Measurements from ENCODE around the gene SDF4.

The SDF4 gene

DNA sequence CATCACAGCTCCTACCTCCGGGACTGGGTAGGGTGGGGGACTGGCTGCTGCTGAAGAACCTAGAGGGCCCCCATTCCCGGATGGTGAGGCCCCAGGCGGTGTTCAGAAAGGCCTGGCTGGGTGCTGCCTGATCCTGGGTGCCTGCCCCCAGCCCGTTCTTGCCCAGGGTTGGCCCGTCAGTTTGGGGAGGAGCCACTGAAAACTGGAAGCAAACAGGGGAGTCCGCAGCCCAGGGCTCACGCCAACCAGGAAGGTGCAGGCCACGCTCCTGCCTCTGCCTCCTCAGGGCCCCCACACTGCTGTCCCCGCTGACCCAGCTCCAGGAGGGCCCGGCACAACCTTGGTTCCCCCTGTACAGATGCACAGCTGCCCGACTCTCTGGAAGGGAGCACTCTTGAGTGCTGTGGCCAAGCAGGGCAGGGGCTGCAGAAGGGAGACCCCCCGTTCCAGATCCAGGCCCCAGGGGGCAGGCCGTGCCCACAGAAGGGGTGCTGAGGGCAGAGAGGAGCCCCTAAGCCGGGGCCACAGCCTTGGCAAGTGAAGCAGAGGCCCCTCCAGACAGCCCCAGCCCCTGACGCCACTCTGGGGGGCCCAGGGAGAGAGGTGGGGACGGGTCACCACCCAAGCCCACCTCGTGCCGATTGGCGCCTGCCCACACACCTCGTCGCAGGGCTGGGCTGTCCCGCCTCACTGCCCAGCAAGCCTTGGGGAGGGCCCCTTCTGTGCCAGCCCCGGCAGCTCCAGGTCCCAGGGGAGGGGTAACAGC is 9.2 kb upstream of the SDF4 start:
- no peak for DNase-seq

DNA sequence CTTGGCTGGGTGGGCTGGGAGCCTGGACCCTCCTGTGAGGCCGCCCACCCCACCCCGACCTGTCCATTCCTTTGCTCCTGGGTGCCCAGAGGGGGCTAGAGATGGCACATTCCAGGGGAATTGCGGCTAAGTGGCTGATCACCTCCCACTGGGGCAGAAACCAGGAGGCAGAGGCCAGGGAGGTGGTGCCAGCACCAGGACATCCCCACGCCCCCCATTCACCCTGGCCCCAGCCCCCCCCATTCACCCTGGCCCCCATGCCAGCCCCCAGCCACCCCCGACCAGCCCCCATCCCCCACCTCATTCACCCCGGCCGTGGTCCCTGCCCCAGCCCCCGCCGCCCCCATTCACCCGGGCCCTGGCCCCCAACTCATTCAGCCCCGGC is 8.5 kb upstream of the SDF4 start:
- no peak for DNase-seq

DNA sequence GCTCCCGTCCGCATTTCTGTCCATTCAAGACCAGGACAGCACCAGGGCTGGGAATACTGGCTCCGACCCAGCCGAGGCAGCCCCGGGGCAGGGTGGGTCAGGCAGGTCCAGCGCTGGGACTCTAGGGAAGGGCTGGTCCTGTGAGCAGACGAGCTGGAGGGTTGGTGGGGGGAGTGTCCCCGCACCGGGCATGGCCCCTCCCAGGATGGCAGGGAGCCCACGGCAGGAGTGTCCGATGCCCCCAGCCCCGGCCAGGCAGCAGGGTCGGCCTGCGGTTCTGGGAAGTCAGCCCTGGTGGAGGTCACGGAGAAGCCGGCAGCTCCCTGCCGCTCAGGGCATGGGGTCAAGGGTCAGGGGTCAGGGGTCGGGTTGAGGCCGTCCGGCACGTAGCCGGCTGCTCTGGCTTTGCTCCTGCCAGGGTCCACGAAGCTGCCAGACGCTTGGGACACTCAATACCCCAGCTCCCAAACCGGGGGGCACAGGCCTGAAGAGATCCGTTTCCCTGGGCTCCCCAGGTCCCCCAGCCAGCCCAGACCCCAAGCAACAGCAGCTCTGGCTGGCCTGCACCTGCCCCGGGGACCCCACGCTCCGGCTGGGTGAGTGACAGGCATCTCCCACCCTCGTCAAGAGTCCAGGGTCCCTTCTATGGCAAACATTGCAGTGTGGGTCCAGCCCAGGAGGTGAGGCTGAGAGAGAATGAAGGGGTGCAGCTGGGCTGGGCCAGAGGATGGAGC is 8.0 kb upstream of the SDF4 start:
- DNase-seq, result no peak

DNA sequence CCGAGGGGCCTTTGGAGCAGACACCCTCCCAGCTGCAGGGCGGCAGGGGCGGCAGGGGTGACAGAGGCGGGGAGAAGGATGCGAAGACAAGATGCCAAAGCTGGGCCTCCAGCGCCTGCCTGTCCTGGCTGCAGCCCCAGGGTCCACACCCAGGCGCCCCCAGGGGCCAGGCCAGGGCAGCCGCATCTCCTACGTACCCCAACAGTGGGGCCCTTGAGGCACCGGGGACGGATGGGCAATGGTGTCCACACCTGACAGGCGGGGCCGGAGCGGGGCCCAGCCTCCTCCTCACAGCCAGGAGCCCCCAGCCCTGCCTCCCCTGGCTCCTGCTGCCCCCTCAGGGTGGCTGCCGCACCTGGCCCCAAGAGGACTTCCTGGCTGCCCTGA is 7.4 kb upstream of the SDF4 start:
- no peak for DNase-seq

DNA sequence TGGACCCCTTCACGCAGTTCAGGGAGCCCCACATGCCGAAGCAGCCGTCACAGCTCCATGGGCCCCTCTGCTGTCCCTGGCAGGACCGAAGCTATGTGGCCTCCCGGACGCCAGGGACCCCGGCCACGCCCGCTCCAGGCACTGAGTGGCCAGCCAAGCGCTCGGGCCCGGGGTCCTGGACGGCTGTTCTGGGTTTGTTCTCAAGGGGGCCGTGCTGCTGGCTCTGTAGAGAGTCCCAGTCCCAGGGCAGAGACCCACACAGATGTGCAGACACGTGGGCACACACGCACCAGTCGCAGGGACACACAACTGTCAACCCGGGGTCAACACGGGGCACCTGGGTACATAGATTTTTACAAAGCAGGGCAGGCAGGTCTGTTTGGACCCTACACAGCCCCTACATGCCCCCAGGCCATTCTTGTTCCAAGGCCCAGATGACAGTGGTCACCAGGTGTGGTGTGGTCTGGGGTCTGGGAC is 6.9 kb upstream of the SDF4 start:
- DNase-seq, result no peak

DNA sequence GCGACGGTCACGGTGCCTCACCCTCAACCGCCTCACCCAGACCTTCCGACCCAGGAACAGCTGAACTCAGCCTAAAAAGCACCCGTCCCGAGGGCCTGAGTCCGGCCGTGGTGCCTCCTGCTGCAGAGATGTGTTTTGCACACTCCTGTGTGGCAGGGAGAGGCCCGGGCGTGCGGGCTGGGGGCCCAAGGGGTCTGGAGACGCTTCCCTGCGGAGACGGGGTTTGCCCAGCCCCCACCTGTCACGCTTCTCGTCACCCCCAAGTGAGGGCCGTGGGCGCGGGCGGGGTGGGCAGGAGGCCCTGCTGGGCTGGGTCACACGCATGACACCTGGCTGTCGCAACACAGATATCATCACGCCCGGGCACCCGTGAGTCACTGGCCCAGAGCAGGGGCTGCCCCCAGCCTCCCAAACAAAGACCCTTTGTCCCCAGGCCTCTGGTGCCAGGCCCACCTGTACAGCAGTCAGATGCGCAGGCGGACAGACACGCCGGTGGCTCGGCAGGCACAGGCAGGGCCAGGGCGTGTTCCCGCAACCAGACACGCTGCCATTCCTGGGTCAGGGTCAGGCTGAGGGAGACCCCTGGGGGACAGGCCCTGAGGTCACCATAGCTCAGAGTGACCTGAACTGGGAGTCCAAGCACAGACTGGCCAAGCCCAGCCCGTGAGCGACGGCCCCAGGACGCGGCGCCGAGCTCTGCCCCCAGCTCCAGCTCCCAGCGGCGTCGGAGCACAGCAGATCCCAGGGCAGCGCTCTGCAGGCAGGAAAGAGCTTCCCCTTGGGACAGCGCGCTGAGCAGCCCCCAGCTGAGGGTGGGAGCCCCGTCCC is 6.3 kb upstream of the SDF4 start:
- no peak for DNase-seq

DNA sequence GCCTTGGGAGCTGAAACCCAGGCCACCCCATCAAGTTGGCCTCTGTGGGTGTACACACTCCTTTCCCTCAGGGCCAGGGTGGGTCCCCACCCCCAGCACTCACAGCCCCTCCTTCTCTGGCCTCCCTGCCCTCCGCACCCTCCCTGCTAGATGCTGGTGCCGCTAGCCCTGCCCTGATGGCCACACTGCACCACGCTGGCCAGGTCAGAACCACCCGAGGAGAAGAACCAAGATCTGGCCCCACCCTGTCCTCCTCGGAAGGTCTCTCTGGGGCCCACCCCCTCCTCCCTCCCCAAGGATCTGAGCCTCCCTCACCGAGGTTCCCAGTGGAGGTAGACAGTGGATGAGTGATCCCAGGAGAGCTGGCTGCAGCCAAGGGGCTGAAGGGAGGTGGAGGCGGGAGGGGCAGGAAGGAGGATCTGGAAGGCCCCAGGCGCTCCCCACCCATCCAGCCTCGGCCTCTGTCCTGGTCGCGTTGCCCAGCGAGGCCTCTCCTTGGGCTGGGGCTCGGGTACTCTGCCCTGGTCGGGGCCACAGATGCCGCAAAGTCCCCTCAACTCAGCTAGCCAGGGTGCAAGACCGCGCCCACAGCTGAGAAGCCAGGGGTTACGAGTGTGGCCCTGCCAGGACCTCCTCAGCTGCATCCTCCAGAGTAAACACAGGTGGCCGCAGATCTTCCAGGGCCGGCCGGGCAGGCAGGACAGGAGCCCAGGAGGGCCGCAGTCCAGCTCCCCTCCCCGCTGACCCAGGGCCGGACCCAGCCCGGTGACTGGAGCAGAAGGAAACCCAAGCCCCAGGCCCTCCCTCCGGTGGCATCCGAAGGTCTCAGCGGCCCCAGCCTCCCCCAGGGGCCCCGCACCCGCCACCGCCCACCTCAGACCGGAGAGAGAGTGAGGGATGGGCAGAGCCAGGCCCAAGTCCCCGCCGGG is 5.4 kb upstream of the SDF4 start:
- no peak for DNase-seq

DNA sequence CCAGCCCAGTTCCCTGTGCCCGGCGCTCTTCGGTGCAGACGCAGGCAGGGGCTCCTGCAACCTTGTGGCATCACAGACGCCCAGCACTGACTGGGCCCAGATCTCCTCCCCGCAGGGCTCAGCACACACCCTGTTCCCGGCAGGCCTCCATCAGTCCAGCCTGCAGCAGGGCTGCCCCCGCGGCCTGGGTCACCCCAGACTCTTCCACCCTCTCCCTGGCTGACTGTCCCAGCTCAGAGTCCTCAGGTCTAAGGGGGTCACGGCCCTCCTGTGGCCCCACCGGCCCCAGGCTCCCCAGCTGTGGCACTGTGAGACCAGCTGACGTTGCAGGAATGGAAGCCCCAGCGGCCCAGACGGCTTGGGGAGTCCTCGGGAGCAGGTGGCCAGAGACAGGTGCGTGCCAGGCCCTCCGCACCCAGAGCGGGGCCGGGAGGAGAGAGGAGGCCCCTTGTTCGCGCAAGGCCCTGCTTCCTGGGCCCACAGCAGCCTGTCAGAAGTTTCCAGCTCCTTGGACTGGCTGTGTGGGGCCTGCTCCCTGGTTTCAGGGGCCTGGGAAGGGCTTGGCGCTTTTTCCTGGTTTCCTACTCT is 4.5 kb upstream of the SDF4 start:
- no peak for DNase-seq

DNA sequence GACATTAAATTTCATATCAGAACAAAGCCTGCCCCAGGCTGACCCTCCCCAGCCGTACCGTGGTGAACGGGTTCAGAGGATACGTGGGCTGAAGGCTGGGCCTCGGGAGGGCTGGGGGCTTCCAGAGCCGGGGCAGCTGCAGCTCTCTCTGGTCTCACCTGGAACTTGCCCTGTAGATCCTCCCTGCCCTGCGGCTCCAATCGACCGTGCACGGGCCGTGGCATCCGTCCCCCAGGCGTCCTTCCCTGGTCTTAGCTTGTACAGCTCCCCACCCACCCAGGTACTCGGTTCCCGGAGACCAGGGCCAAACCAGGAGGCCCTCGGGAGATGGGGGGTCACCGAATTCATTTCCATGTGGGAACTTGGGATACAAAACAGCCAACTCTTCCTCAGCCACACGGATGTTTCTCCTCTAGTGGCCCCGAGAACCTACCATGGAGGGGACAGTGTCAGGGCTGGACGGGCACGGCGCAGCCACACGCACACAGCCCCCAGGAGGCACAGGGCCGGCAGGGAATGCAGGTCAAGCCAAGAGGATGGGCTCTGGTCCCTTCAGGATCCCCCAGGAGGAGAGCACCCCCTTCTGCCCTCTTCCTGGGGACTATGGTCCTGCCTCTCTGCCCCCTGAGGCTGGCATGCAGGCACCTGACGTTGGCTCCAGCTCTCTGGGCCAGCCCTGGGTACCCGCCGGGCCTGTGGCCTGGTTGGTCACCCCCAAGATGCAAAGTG is 3.4 kb upstream of the SDF4 start:
- no peak for DNase-seq

DNA sequence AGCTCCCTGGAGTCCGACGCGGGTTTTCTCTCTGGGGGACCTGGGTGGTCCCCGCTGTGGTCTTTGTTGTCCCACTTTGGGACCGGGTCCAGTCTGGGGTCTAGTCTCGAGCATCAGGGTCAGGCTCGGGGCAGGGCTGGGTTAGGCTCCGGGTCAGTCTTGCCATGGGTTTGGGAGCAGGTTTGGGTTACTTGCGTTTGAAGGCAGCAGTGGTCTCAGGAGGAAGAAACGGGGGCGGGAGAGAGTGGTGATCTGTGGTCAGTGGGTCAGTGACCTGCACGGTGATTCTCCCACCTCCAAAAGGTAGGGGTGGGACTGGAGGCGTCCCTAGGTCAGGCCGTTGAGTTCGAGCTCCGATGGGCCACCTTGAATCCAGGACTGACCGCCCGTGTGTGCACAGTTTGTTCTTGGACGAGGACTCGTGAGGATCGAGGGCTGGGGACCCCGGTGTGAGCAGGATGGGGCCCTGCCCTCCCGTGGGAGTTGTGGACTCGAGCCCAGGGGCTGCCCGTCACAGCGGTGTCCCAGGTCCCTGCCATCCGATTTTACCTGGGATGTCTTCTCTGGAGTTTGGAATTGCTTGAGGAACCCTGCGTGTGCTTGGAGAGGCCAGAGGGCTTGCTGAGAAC is 2.5 kb upstream of the SDF4 start:
- no peak for DNase-seq

DNA sequence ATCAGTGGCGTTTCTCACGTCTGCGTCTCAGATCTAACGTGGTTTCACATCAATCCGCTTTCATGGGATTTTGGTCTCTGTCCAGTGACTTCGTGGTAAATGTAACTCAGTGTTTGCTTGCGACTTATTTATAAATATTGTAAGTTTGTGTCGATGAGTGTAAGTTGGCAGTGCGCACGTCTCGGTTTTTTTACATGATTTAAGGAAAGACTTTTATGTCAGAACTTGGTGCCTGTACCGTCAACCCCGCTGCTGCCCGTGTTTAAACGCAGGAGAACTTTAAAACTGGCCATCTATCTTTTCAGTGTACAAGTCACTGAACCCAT is 1.7 kb upstream of the SDF4 start:
- DNase-seq, result no peak

DNA sequence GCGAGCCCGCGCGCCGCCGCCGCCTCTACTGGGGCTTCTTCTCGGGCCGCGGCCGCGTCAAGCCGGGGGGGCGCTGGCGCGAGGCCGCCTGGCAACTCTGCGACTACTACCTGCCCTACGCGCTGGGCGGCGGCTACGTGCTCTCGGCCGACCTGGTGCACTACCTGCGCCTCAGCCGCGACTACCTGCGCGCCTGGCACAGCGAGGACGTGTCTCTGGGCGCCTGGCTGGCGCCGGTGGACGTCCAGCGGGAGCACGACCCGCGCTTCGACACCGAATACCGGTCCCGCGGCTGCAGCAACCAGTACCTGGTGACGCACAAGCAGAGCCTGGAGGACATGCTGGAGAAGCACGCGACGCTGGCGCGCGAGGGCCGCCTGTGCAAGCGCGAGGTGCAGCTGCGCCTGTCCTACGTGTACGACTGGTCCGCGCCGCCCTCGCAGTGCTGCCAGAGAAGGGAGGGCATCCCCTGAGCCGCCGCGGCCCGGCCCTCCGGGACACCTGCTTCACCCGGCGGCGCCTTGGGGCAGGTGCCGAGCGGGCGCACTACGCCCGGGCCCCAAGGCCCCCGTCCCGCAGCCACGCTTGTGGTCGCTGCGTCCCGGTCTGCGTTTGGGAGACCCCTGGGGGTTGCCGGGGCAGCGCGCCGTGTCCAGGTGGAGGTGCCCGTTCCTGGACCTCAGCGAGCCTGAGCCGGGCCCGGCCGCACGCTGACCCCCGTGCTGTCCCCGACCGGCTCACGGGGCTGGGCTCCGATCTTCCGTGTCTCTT is 1.2 kb upstream of the SDF4 start:
- DNase-seq, result no peak

DNA sequence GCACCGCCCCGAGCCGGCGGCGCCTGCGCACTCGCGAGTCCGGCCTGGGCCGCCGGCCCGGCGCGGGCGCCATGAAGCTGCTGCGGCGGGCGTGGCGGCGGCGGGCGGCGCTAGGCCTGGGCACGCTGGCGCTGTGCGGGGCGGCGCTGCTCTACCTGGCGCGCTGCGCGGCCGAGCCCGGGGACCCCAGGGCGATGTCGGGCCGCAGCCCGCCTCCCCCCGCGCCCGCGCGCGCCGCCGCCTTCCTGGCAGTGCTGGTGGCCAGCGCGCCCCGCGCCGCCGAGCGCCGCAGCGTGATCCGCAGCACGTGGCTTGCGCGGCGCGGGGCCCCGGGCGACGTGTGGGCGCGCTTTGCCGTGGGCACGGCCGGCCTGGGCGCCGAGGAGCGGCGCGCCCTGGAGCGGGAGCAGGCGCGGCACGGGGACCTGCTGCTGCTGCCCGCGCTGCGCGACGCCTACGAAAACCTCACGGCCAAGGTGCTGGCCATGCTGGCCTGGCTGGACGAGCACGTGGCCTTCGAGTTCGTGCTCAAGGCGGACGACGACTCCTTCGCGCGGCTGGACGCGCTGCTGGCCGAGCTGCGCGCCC is 501 bp upstream of the SDF4 start, which contains the start of gene B3GALT6:
TSS of gene B3GALT6 (plus strand) at position 30 of the 588 bp plus-strand sequence. CDS start at position 72, 42 bp downstream.
- peak; percentile 37 to 70 for DNase-seq

DNA sequence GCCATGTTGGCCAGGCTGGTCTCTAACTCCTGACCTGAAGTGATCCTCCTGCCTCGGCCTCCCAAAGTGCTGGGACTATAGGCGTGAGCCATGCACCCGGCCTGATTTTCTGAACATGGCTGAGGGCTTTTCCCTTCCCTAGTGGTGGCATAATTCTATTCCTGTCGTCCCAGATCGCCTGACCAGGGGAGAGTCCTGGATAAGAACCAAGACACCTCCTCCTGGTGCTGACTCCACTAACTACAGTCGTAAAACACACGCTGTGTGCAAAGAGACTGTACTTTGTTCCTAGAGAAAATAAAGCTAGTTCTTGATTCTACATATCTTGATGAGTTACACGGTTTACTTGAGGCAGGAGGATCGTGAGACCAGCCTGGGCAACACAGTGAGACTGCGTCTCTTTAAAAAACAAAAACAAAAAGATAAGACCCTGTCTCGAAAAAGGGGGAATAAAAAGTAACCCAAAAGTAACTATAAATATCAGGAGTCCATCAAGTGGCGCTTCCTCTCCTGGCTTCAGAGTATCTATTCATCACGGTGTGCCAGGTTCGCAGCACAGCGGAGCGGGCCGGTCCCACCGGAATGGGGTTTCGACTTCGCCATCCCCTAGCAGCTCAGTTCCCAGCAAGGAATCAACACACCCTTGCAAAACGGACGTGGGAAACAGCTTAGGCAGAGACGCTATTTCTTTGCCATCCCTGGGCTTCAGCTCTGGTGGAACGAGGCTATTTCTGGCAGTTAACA is 973 bp downstream of the SDF4 start:
- peak; percentile 16 to 42 for DNase-seq

DNA sequence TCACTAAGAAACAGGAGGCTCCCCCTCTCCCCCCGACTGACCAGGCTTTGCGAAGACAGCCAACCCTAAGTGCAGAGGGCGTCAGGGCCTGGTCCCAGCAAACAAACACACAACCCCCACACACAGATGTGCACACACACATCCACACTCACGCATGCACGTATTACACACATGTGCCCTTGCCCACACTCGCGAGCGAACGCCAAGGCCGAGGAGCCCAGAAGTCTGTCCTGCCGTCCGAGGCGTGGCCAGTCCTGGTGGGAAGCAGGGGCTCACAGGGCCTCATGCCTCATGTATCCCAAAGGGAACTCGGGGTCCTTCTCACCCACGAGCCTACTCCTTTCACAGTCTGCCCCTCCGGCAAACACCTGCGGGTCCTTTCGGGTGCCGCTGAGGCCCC is 2.0 kb downstream of the SDF4 start:
- DNase-seq, result no peak

DNA sequence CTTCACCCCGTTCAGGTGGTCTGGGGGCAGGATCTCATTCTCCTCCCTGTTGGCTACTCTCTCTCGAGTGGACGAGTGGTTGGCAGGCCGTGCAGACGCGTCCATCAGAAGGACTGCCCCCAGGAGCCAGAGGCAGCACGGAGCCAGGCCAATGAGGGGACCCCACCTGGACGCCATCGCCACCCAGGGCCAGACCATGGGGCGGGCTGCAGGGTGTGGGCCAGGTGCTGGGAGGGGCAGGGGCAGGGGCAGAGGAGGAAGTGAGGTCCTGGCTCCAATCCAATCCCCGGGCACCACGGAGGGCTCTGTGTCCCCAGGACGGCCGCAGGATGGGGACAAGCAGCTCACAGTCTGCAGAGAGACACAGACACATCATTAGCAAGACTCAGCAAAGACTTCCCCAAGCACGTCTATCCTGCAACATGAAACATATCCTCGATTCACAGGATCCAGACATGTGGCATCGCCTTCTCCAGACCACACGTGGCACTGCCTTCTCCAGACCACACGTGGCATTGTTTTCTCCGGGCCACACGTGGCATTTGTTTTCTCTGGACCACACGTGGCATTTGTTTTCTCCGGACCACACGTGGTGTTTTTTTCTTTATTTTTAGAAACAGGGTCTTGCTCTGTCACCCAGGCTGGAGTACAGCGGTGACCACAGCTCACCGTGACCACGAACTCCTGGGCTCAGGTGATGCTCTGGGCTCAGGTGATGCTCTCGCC is 3.0 kb downstream of the SDF4 start:
- no peak for DNase-seq

DNA sequence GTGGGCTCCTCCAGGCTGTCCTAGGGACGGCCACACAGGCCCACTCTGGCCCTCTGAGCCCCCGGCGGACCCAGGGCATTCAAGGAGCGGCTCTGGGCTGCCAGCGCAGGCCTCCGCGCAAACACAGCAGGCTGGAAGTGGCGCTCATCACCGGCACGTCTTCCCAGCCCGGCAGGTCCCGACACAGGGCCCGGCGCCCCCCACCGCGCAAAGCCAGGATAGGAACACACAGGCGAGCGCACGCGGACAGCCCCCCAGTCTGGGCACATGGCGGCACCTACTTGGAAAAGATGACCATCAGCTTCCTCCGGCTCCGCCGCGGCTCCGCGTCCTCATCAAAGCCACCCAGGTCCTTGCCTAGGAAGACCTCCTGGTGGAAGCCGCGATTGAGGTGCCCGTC is 3.6 kb downstream of the SDF4 start:
- no peak for DNase-seq

DNA sequence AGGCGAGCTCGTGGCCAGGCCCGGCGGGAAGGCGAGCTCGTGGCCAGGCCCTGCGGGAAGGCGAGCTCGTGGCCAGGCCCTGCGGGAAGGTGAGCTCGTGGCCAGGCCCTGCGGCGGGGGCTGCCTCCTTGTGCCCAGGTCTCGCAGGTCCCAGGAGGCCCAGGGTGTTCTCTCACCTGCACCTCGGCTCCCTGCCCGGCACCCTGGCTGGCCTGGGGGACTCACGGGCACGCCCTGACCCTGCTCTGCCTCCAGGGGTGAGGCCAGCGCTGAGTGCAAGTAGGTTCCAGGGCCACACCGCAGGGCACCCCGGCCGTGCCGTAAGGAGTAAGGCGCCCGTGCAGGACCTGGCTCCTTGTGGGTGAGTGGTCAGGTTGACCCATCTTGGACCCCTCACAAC is 4.4 kb downstream of the SDF4 start:
- DNase-seq, result no peak
